ENCODE results near the gene ARMH4.

The ARMH4 gene

GRCh38 chr14:58152014-58152857 is at the start of gene ARMH4:
TSS of gene ARMH4 (minus strand) at chr14:58152213. CDS start at chr14:58139358, 12,855 bp downstream.
- DNase-seq (ENCODE audit: low read depth in 3 of 3, low spot score in 1 of 3) = peak; percentile 13 to 38 (median 37)

- no peak for DNase-seq (ENCODE audit: low read depth in 3 of 3, low spot score in 1 of 3)
Observed at GRCh38 chr14:58200846-58201245, 48.8 kb upstream of the ARMH4 start.

DNA sequence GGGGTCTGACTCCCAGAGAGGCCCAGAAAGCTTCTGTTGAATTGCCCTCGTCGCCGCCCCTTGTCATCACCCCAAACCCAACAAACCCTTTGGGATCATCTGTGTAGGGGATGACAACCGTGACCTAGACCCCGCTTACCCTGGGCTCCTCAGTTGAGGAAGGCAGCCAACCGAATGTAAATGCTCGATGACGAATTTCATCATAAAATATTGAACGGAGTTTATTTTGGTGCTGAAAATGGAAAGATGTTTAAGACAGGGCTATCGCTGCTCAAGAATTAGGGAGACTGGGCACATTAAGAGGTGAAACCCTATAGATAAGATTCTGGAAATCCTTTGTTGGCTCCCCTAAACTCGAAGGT is 48.4 kb upstream of the ARMH4 start:
- no peak for DNase-seq (ENCODE audit: low read depth in 3 of 3, low spot score in 1 of 3)

DNA sequence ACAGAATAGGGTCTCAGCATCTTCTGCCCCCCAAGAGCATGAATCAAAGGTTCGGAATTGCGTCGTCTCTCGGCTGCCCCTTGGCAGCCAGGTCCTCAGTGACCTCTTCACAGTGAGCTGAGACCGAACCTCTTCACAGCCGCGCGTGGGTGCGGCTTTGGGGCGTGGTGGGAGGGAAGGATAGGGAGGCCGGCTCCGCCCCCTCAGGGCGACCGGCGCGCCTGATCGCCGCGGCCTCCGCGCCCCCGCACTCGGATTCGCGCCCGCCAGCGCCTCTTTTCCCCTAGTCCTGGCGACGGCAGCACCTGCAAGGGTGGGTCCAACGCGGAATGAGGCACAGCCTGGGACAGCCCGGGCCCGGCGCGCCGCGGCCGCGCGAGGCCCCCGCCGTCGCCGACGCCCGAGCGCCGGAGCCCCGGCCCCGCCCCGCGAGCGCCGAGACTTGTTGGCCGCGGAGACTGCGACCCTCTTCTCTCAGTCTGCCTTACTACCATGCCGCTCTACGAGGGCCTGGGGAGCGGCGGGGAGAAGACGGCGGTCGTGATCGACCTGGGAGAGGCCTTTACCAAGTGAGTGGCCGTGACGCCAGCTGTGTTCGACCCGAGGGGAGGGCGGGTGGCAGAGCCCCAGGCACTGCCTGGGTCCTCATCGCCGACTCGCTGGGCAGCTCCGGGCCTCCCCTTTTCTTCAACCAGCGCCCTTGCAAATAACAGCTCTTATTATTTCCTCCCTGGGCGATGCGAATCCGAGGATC is 47.9 kb upstream of the ARMH4 start, which contains the start of gene ACTR10:
Gene ACTR10, plus strand, starts transcription at position 424 of the 754 bp plus-strand sequence. Its CDS starts 69 bp downstream, at position 493.
- peak; percentile 61 to 88 (median 75) for DNase-seq (ENCODE audit: low read depth in 3 of 3, low spot score in 1 of 3)

- no peak for DNase-seq (ENCODE audit: low read depth in 3 of 3, low spot score in 1 of 3)
Observed at GRCh38 chr14:58198086-58198485, 46.1 kb upstream of the ARMH4 start.

GRCh38 chr14:58196198-58196597 is 44.2 kb upstream of the ARMH4 start:
- no peak for DNase-seq (ENCODE audit: low read depth in 3 of 3, low spot score in 1 of 3)

- DNase-seq (ENCODE audit: low read depth in 3 of 3, low spot score in 1 of 3) = no peak
Observed at GRCh38 chr14:58193542-58193941, 41.5 kb upstream of the ARMH4 start.

GRCh38 chr14:58191763-58192601 is 40.0 kb upstream of the ARMH4 start:
- no peak for DNase-seq (ENCODE audit: low read depth in 3 of 3, low spot score in 1 of 3)

DNA sequence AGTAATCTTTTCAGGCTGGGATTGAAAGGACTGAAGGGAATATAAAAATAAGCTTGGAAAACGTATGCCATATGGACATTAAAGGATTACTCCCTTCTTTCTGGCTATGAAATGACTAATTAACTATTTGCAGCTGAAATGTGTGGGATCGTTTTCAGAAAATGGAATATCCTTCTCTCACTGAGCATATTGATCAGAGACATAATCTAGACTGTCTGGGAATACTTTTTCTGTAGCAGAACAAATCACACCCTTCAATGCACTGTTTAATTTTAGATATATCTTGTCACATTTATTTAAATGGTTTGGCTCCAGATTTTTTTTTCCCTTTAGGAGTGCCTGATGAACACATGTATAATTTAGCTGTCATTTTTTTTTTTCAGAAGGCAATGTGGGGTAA is 37.2 kb upstream of the ARMH4 start:
- DNase-seq (ENCODE audit: low read depth in 3 of 3, low spot score in 1 of 3) = no peak

GRCh38 chr14:58177125-58177524 is 25.1 kb upstream of the ARMH4 start:
- no peak for DNase-seq (ENCODE audit: low read depth in 3 of 3, low spot score in 1 of 3)

DNA sequence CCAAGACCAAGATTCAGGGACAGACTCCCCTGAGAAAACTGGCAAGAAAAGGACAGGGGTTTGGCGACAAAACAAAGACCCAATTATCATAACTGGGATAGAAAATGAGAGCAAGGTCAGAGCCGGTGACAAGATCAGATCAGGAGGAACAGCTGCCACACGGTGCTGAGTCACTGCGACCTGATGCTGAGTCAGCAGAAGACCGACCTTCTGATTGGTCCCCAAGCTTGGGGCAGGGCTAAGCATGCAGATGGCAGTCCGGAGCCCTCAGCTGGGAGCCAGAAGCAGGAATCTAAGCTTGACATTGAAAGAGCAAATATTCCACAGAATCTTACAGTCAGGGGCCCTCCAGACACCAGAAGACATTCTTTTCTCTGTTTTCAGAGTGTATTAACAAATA is 19.1 kb upstream of the ARMH4 start:
- DNase-seq (ENCODE audit: low read depth in 3 of 3, low spot score in 1 of 3) = peak in 1 of 3 donors; percentile 20

GRCh38 chr14:58167891-58168290 is 15.9 kb upstream of the ARMH4 start:
- no peak for DNase-seq (ENCODE audit: low read depth in 3 of 3, low spot score in 1 of 3)

- DNase-seq (ENCODE audit: low read depth in 3 of 3, low spot score in 1 of 3) = no peak
Observed at GRCh38 chr14:58167057-58167456, 15.0 kb upstream of the ARMH4 start.

GRCh38 chr14:58166005-58166983 is 14.3 kb upstream of the ARMH4 start:
- DNase-seq (ENCODE audit: low read depth in 3 of 3, low spot score in 1 of 3) = peak; percentile 41 to 63 (median 55)

GRCh38 chr14:58160561-58160960 is 8.5 kb upstream of the ARMH4 start:
- no peak for DNase-seq (ENCODE audit: low read depth in 3 of 3, low spot score in 1 of 3)

DNA sequence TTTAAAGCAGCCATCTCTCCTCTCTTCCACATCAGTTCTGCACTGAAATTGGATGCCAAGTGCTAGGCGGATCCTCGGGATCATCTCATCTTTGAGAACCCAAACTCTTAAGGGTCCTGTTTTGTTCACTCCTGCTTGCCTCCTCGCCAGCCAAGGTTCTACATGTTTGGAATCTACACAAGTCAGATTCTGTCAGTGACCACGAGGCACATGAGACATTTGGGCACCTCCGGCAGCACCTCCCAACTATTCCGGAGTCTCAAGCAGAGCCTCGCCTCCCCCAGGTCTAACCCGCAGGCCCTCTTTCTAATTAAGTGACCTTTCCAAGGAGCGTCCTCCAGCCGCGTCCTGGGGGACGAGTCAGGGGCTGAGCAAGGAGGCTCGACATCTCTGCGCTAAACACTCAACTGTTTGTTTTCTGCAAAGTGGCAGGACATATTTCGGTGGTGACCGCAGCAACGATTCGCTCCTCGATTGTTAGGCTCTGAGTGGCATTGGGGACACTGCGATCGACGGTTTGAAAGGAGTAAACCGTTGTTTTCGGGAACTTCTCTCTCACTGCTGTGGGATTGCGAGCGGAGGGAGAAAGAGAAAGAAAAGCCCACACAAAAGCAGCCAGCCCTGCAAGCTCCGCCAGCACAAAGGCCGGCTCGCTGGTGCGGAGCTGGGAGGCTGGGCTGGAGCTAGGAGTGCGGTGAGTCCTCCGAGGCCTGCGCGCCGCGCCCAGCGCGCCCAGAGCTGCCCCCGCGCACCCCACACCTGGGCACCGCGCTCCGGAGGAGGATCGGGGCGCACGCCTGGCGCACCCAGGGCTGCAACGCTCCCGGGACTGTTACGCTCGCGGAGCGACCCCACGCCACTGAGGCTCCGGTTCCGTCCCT is 640 bp downstream of the ARMH4 start:
- peak in 1 of 3 donors; percentile 2 for DNase-seq (ENCODE audit: low read depth in 3 of 3, low spot score in 1 of 3)

GRCh38 chr14:58150243-58150805 is 1.7 kb downstream of the ARMH4 start:
- no peak for DNase-seq (ENCODE audit: low read depth in 3 of 3, low spot score in 1 of 3)

DNA sequence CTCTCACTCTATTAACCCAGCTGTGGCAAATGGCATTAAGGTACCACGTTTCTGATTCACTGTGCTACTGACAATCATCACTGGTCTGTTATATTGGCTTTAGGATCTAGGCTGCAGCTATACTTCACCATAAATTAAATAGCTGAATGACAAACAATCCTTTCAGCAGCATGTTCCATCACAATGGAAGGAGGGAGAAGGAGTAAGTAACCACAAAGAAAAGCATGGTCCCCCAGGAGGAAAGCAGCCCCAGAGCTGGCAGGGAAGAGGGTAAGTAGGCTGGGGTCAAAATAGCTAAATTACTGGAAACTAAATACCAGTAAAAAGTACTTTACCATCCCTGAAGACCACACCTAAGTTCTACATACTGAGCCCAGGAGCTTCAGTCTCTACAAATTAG is 2.8 kb downstream of the ARMH4 start:
- DNase-seq (ENCODE audit: low read depth in 3 of 3, low spot score in 1 of 3) = no peak

DNA sequence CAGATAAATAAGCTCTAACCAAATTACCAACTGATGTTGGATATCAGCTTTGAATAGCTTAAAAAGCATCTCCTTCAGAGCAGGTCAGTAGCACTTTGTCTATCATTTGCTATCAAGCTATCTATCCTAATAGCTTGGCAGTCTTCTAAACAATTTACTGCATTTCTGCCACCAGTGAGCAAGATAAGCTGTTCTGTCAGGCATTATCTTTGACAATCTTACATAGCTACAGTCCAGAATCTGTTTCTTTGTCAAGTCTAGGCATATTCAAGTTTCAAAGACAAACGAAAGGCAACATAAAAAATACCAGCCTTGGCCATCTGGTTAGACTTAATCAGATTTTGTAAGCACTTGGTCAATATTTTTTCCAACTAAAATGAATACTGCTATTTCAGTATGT is 5.6 kb downstream of the ARMH4 start:
- no peak for DNase-seq (ENCODE audit: low read depth in 3 of 3, low spot score in 1 of 3)

Measured in stimulated activated CD4-positive, alpha-beta T cell treated with anti-CD3 and anti-CD28 coated beads, TNF-alpha, amount 100 ng/mL, for 1 hour (primary cell).